HT-29 (cell line): Measurements from ENCODE around the gene RFNG. TPM values are rescaled to one million over a fixed set of nuclear protein-coding genes. Genes with fewer than 3 reads are reported as not detected.

Experiments
- DNase-seq: peaks from one replicate; pipeline ENCODE4 v3.0.0-alpha.2; 2015; ENCODE audit warnings: low spot score
- total RNA-seq: library from RNA; depleted of rRNA; stranded (reverse); fragments of >200 nt; shearing (Covaris generic); gene quantifications from 2 replicates; pipeline ENCODE4 v1.2.3, GENCODE V29; 2014

RFNG gene
- total RNA-seq, 1 experiment from 2014 or later: 49.5 TPM

GRCh38 chr17:82058230-82058854 lies 6.7 kb upstream of the RFNG start:
- no peak for DNase-seq

- no peak for DNase-seq
Measured at GRCh38 chr17:82056729-82057621, 5.4 kb upstream of the RFNG start.

- DNase-seq: no peak
Measured at GRCh38 chr17:82055965-82056728, 4.5 kb upstream of the RFNG start.

DNA sequence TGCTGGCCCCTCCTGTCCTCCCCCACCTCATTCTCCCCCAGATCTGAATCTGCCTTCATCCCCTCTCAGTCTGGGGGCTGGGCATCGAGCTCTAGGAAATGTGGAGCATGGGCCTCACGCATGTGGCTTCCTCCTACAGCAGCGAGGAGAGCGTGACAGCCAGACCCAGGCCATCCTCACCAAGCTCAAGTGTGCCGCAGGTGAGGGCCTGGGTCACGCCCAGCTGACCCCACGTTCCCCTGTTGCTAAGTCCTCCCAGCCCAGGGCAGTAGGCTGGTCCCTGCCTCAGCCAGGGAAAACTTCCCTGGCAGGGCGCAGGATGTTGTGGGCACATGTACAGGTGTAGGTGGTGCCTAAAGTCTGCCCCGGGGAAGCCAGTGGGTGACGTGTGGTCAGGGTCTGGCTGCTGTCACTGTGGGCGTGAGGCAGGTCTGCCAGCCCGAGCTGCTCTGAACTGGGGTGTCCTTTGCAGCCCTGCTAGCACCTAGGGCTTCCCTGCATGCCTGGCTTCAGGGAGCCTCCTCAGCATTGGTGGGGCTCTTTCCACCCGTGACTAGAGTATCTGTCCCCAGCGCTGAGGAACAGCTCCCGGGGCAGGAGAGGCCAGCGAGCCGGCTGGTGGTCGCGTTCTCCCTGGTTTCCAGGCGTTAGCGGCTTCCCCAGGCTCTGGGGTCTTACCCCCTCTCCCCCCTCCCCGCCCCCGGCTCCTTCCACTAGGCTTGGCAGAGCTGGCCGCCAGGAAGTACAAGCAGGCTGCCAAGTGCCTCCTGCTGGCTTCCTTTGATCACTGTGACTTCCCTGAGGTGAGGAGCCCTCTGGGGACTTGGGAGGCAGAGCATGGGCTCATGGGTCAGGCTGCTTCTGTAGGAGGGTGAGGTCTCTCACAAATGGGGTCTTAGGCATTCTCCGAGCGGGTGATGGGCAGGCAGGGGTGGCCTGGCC lies 3.7 kb upstream of the RFNG start:
- DNase-seq: no peak

- DNase-seq: no peak
Measured at GRCh38 chr17:82054351-82055022, 2.9 kb upstream of the RFNG start.

DNA sequence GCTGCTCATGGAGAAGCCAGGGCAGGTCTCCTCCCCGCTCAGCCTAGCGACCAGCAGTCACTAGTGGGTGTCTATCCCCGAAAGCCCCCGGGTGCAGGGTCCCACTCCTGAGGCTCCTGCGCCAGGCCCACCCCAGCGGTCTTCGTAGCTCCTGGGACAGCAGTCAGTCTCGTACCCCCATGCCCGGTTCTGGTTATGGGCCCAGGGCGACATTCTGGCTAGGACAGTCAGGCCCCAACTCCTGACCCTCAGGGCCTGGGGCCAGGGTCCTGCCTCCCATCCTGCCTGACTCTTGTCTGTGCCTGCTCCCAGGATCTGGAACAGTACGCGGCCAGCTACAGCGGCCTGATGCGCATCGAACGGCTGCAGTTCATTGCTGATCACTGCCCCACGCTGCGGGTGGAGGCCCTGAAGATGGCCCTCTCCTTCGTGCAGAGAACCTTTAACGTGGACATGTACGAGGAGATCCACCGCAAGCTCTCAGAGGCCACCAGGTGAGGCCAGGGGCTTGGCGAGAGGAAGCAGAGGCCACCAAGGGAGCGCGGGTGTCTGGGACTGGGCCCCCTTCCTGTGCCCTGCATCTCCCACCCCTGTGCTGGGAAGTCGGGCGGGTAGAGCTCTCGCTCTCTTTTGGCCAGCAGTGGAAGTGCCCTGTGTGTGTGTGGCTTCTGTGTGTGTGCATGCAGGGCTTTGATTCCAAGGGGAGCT lies 2.1 kb upstream of the RFNG start:
- no peak for DNase-seq

GRCh38 chr17:82053130-82053529 lies 1.5 kb upstream of the RFNG start:
- DNase-seq: no peak

DNA sequence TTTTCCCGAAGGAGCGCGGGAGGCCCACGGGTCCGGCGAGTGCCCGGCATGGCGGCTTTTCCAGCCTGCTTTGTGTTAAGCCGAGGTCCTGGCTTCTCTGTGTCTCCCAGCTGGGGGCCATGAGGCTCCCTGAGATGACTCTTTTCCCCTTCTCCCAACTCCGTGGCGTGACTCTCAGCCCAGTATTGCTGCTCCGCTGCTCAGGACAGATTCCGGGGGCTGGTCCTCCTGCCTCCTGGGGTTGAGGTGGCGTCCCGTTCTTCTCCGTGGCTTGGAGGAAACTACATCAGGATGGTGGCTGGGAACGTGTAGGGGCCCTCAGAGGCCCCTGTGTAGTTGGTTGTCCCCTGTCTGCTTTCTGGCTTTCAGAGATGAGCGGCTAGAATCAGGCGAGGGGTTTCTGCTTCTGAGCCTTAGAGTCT lies 1.0 kb upstream of the RFNG start:
- no peak for DNase-seq

- DNase-seq: no peak
Measured at GRCh38 chr17:82050761-82051641, 610 bp downstream of the RFNG start.

DNA sequence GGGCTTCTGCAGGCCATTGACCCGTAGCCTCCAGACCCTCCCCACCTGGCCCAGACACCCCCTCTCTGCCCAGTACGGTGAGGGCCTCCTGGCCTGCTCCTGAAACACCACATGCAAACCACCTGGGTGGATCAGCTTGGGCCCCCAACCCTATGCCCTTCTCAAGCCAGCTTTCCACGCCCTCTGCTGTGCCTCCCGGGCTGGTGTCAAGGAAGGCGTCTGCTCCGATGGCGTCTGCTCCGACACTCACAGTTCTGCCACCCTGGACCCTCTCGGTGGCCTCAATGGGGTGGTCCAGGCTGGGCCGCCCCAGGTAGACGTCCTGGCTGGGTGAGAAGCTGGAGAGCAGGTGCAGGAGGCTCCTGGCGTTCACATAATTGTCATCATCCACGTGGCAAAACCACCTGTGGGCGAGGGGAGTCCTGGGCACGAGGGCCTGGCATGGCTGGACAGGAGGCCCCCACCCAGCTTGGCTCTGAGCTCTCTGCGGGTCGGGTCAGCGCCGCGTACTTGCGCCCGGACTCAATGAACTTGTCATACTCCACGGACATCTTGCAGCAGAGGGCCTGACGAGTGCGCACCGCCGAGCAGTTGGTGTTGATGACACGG lies 1.4 kb downstream of the RFNG start:
- no peak for DNase-seq

DNA sequence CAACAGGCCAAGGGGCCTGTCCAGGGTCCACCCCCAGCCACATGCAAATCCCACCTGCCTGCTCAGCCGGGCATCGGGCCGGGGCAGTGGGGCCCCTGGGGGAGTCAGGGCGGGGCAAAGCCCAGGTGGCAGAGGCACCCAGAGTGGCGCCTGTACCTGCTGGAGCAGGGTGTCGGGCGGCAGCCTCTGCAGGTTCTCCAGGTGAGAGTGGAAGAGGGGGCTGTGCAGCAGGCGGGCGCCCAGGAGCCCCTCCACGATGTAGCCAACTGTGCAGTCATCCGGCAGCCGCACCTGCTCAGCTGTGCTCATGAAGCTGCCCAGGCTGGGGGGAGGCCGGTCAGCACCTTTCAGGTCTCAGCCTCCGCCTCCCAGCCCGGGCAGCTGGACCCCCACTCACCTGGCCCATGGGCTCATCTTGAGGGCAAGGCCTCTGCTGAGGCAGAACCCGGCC lies 2.1 kb downstream of the RFNG start:
- DNase-seq: no peak

DNA sequence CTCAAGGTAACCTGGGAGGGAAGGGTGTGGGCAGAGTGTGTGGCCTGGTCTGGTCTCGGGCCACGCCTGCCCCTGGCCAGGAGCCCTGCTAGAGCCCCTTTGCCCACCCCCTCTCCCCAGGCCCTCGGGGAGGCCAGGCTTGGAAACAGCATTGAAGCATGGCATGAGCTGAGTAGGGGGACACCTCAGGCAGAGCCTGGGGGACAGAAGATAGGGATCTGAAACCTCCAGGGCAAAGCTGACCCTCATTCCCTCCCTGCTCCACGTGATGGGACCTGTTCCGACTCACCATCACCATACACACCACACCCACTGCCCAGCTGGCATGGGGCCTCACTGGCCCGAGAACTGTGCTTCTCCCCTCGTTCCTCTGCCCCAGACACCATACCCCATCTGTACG lies 2.5 kb downstream of the RFNG start:
- no peak for DNase-seq

DNA sequence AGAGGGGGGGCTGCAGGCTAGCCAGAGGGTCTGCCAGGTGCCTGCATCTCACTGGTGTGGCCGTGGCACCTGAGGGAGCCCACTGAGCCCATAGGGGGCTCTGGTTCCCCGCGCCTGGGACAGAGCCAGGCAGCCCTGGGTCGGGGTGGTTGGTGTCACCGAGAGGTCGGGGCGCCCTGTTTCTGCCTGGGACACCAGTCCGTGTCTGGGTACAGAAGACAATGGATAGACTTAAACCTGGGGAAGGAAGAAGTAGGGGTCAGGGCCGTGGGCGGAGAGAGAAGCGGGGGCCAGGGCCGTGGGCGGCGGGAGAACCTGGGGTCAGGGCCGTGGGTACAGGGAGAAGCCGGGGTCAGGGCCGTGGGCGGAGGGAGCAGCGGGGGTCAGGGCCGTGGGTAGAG lies 3.0 kb downstream of the RFNG start:
- no peak for DNase-seq

DNA sequence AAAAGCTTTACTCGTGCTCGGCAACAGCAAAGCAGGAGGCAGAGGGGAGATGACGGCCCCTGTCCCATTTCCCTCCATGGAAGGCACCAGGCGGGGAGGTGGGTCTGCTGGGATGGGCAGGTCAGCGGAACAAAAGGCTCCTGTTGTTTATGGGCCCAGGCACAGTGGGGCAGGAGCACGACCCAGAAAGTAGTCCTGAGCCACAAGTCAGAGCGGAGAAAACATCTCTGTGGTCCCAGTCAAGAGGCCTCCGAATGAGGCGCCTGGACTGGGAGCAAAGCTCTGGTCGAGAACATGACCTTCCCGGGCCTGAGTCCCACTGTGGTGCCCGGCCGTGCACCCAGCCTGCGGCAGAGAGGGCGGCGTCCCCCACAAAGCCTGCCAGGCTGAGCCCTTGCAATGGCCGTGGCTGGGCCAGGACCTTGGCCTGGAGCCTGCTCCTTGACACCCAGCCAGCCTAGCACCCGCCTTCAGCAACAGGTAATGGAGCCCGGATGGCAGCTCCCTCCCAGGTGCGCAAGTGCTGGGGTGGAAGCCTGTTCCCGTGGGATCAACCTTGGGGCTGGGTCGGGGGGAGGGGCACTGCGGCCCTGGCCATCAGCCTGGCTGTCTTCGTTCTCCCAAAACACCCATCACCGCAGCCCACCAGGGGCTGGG lies 3.6 kb downstream of the RFNG start:
- no peak for DNase-seq

DNA sequence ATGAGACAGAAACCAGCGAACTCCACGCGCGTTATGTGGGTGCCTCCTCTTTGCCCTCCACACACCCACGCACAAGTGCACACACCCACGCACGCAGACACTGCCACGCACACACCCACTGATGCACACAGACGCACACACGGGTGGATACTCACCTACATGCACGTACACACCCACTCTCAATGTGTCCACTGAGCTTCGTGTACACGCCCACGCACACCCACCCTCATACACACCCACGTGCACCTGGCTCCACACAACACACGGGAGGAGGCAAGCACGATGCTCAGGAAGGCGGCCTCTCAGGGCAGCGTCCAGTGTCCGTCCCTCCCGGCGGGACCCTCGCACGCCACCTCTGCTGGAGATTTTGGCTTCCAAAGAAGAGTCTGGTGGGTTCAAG lies 4.2 kb downstream of the RFNG start:
- DNase-seq: no peak

DNA sequence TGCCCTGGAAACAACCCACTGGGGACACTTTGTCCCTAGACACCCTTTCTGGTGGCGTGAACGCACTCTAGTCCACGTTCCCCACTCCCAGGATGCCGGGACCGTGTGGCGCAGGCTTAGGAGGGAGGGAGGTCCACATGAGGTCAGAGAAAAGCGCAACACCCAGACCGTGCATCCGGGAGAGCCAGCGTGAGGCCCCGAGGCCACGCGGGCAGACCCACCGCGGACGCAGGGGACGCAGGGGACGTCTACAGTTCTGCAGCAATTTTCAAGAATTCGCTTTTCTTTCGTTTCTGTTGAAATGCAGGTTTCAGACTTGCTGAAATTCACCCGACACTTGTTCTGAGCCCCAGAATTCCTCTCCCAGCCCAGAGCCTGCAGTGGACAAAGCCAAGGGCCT lies 4.7 kb downstream of the RFNG start:
- no peak for DNase-seq

GRCh38 chr17:82045936-82046484 lies 5.6 kb downstream of the RFNG start:
- no peak for DNase-seq

DNA sequence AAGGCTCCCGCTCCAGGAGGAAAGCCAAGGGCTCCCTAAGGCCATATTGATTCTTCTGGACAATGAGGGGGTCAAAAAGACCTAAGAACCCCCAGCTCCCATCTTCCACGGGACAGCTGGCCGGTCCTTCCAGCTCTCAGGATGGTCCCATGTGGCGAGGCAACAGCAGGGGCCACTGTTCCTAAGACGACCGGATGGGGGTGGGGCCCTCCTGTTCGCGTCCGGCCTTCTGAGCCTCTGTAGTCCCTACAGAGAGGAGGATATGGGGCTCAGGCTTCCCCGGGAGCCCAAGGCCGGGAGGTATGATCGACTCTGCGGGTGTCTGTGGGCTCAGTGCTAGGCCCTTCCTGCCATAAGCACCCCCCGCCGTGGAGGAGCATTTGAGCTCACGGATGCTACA lies 8.1 kb downstream of the RFNG start:
- DNase-seq: no peak
